Stimulated activated memory B cell treated with anti-CD40 and anti-IgM and Interleukin-4, amounts not matched to agents 10 μg/mL and 1 μg/mL and 100 μg/mL, for 72 hours (primary cell): Measurements from ENCODE around the gene CDC42EP5.

Experiments
- ATAC-seq: fragments of 150-1000 bp; cut with Tn5 transposase; 2 replicates; pipeline ENCODE4 v1.10.0; 2021
- H3K27ac Mint-ChIP-seq: one replicate; pipeline ENCODE4 v1.8.0; 2022; ENCODE audit warnings: mild to moderate bottlenecking, mixed read lengths
- H3K27me3 Mint-ChIP-seq: one replicate; pipeline ENCODE4 v1.8.0; 2022; ENCODE audit warnings: mixed read lengths
- H3K36me3 Mint-ChIP-seq: one replicate; pipeline ENCODE4 v1.8.0; 2022; ENCODE audit warnings: mixed read lengths
- H3K4me1 Mint-ChIP-seq: one replicate; pipeline ENCODE4 v1.8.0; 2022; ENCODE audit warnings: mixed read lengths
- H3K4me3 Mint-ChIP-seq: one replicate; pipeline ENCODE4 v1.8.0; 2022; ENCODE audit warnings: mild to moderate bottlenecking, moderate library complexity, mixed read lengths
- H3K9me3 Mint-ChIP-seq: one replicate; pipeline ENCODE4 v1.8.0; 2022; ENCODE audit warnings: mixed read lengths

CDC42EP5 gene

GRCh38 chr19:54420383-54421168 is 52.5 kb downstream of the CDC42EP5 start:
- Mint-ChIP-seq H3K9me3 (peaks cover 4% of the 10 kb centered on the region), H3K27me3 (peaks cover 72% of the 10 kb centered on the region), H3K4me1 (peaks cover 11% of the 10 kb centered on the region), H3K27ac (no peak overlapping the region), H3K36me3 (no peaks in the 10 kb centered on the region), H3K4me3 (no peak overlapping the region)
- ATAC-seq: peak; percentile 9

- Mint-ChIP-seq H3K4me3 (no peak overlapping the region), H3K9me3 (peaks cover 4% of the 10 kb centered on the region), H3K36me3 (no peaks in the 10 kb centered on the region), H3K27ac (no peak overlapping the region), H3K4me1 (peaks cover 11% of the 10 kb centered on the region), H3K27me3 (peaks cover 67% of the 10 kb centered on the region)
- no peak for ATAC-seq
These were observed 53.1 kb downstream of the CDC42EP5 start for GRCh38 chr19:54420068-54420382.

DNA sequence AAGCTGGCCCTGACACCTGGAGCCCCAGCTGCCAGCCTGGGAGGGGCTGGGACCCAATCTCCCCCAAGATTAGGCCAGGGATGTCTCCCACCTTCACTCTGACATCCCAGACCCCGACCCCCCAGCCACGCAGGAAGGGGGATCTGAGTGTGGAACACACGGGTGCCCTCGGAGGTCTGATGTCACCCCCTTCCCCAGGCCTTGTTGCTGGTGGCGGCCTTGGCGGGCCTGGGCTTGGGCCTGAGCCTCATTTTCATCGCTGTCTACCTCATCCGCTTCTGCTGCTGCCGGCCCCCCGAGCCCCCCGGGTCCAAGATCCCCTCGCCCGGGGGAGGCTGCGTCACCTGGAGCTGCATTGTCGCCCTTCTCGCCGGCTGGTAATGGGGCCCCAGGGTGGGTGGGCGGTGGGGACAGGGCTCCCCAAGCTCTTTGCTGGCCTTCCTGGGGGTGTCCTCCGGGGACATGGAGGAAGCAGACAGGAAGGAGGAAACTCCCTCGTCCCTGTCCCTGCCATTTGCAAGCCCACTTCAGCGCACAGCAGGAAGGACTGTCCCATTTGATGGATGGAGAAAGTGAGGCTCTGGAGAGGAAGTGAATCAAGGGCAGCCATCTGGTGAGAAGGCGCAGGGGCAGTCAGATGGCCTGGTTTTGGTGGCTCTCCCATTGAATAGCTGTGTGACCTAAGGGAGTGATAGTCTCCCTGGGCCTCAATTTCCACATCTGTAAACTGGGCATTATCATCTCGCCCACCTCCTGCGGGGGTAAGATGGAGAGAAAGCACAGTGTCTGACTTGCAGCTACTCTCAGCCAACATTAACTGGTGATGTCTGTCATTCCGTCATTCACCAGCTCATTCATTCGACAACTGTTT is 53.9 kb downstream of the CDC42EP5 start:
- Mint-ChIP-seq H3K9me3 (peaks cover 6% of the 10 kb centered on the region), H3K27me3 (peaks cover 65% of the 10 kb centered on the region), H3K27ac (no peak overlapping the region), H3K36me3 (peaks cover 2% of the 10 kb centered on the region), H3K4me1 (peaks cover 11% of the 10 kb centered on the region), H3K4me3 (no peak overlapping the region)
- ATAC-seq: no peak

DNA sequence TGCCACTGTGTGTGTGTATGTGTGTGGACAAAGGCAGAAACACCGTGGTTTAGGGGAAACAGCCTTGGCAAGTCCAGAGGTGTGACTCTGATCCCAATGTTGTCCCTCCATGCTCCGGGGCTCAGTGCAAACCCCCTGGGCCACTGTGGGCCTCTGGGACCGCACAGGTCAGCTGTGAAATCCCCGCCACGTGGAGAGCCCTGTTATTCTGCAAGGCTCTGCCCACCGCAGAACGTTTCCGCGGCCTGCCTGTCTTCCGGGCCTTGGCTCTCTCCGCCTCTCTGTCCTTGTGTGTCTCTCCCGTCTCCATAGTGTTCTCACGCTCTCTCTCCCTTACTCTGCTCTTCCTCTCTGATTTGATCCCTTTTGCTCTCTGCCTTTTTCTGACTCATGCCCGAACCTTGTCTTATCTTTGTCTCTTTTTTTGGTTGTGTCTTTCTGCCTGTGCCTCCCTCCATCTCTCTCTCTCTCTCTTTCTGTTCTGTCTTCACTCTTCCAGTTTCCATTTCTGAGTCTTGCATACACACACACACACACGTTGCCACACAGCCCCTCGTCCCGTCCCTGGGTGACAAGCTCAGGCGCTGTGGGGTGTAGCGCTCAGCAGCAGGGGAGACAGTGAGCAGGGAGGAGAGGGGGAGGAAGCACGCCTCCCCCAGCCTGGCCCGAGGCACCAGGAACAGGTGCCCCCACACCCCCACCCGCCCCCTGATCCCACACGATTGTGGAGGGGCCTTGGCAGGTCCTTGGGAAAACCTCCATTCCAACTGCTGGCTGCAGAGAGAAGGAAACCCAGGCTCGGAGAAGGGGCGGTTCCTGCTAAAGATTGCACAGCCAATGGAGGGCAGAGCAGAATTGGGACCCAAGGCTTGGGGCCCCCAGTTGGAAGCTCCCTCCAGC is 54.8 kb downstream of the CDC42EP5 start:
- H3K27me3 Mint-ChIP-seq: peaks cover 65% of the 10 kb centered on the region
- no peak overlapping the region for H3K27ac Mint-ChIP-seq
- H3K36me3 Mint-ChIP-seq: peaks cover 6% of the 10 kb centered on the region
- peaks cover 15% of the 10 kb centered on the region for H3K9me3 Mint-ChIP-seq
- peaks cover 11% of the 10 kb centered on the region for H3K4me1 Mint-ChIP-seq
- ATAC-seq: peak; percentile 18
- H3K4me3 Mint-ChIP-seq: peak overlapping the region; percentile 11

DNA sequence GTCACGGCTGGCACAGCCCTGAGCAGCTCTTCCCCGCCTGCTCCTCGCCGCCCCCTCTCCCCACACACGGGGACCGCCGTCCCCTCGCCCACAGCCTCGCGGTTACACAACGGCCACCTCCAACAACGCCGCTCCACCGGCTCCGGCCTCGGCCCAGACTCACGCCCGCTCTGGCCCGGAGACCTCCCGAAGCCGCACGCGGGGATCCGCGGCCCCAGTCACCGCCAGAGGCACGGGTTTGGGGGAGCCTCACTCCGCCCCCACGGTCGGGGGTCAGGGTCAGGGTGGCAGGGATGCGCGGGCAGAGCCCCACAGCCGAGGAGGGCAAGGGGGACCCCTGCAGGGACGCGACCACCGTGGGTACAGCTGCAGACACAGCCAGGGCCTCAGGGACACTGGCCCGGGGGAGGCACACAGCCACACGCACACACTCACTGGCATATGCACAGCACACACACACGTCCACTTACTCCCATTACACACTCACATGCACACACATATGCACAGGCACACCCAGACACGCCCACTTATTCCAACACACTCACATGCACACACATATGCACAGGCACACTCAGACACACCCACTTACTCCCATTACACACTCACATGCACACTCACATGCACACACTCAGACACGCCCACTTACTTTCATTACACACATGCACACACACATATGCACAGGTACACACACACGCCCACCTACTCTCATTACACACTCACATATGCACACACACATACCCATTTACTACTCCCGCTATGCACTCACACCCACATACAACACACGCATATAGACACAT is 56.2 kb downstream of the CDC42EP5 start:
- H3K36me3 Mint-ChIP-seq: peaks cover 6% of the 10 kb centered on the region
- no peak for ATAC-seq
- peaks cover 16% of the 10 kb centered on the region for H3K9me3 Mint-ChIP-seq
- H3K4me1 Mint-ChIP-seq: peaks cover 11% of the 10 kb centered on the region
- no peak overlapping the region for H3K4me3 Mint-ChIP-seq
- H3K27ac Mint-ChIP-seq: no peak overlapping the region
- H3K27me3 Mint-ChIP-seq: peaks cover 56% of the 10 kb centered on the region

- H3K4me3 Mint-ChIP-seq: no peak overlapping the region
- peaks cover 61% of the 10 kb centered on the region for H3K27me3 Mint-ChIP-seq
- peaks cover 16% of the 10 kb centered on the region for H3K9me3 Mint-ChIP-seq
- no peak overlapping the region for H3K27ac Mint-ChIP-seq
- ATAC-seq: no peak
- peaks cover 6% of the 10 kb centered on the region for H3K36me3 Mint-ChIP-seq
- peaks cover 11% of the 10 kb centered on the region for H3K4me1 Mint-ChIP-seq
These were observed 57.0 kb downstream of the CDC42EP5 start for GRCh38 chr19:54415901-54416673.

DNA sequence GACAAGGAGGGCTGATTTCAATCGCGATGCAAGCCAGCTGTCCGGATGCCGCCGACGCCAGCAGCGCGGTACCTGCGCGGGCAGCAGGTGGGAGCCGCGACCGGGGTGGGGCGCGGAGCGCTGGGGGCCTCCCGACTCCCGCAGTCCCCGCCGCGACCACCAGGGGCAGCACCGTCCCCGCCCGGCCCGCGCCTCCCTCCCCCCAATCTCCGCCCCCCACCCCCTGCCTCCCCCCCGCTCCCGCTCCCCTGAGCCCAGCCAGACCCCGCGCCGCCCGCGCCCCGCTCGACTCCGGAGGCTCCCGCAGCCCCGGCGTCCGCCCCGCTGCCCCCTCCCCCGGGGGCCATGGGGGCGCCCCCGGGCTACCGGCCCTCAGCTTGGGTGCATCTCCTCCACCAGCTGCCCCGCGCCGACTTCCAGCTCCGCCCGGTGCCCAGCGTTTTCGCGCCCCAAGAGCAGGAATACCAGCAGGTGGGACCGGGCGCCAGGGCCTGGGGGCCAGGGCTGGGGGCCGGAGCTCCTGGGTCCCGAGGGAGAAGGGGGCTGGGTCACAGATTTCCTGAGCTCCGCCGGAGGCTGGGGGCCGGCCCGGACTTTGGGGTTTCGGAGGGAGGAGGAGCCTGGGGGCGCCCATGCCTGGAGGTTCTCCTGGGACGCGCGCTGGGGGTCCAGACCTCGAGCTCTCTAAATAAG is 57.7 kb downstream of the CDC42EP5 start, which contains the start of gene TTYH1:
TSS of gene TTYH1 (plus strand) at position 257 of the 693 bp plus-strand sequence. CDS start at position 346, 89 bp downstream.
- Mint-ChIP-seq H3K27me3 (peaks cover 68% of the 10 kb centered on the region), H3K4me1 (peaks cover 11% of the 10 kb centered on the region), H3K27ac (no peak within 1 kb of the TSS), H3K9me3 (peaks cover 16% of the 10 kb centered on the region), H3K36me3 (peaks cover 6% of the 10 kb centered on the region), H3K4me3 (no peak within 1 kb of the TSS)
- ATAC-seq: no peak
